Esophagus muscularis mucosa (tissue), 4 donors: Measurements from ENCODE around the gene D2HGDH. TPM values are rescaled to one million over a fixed set of nuclear protein-coding genes. Genes with fewer than 3 reads are reported as not detected.

Experiments used
- DNase-seq: peaks from one replicate; pipeline ENCODE4 v3.0.0-alpha.2; 2017; ENCODE audit errors: extremely low spot score
- H3K27ac ChIP-seq, 4 donors: fragments of 200-600 bp; sonication (generic); replicated peaks in 1 of 4; 1 replicate in 3 of 4; 2 replicates in 1 of 4; pipeline ENCODE4 v1.5.1; 2016 to 2019; ENCODE audit warnings: mild to moderate bottlenecking in 1 of 4
- H3K27me3 ChIP-seq, 4 donors: fragments of 200-600 bp; sonication (generic); one replicate each; pipeline versions ENCODE4 v1.5.1 to v1.6.0; 2016 to 2019
- H3K36me3 ChIP-seq, 4 donors: fragments of 200-600 bp; sonication (generic); one replicate each; pipeline ENCODE4 v1.5.1; 2016 to 2019
- H3K4me1 ChIP-seq, 4 donors: fragments of 200-600 bp; sonication (generic); one replicate each; pipeline ENCODE4 v1.5.1; 2016 to 2019
- H3K4me3 ChIP-seq, 4 donors: fragments of 200-600 bp; sonication (generic); 1 replicate in 2 of 4; 2 replicates in 2 of 4; pipeline ENCODE4 v1.5.1; 2016 to 2019; ENCODE audit warnings: mild to moderate bottlenecking in 4 of 4, moderate library complexity in 1 of 4
- H3K9me3 ChIP-seq, 4 donors: fragments of 200-600 bp; sonication (generic); 1 replicate in 3 of 4; 2 replicates in 1 of 4; pipeline ENCODE4 v1.5.1; 2016 to 2019
- EP300 ChIP-seq: sonication (generic); formaldehyde crosslinking; IDR thresholded peaks from one replicate; pipeline ENCODE4 v1.6.1; 2017; ENCODE audit warnings: antibody characterized with exemption
- POLR2A ChIP-seq: fragments of 450-650 bp; IDR thresholded peaks from one replicate; pipeline ENCODE4 v1.6.1; 2017; ENCODE audit warnings: antibody characterized with exemption, moderate library complexity, mild to moderate bottlenecking, low read depth
- POLR2AphosphoS5 ChIP-seq, 2 donors: sonication (generic); formaldehyde crosslinking; IDR thresholded peaks; one replicate each; pipeline ENCODE4 v1.6.1; 2017; ENCODE audit warnings: antibody characterized with exemption in 2 of 2
- whole genome bisulfite sequencing: methylation state at CpG from one replicate; pipeline ENCODE4 v1.1.5; 2018; 5-methylcytosine and 5-hydroxymethylcytosine counted together
- intact Hi-C: fragments of 100-400 bp; cut with DNase I; formaldehyde crosslinking; loops from one replicate; pipeline ENCODE4 v1.15.1; 2023
- total RNA-seq, 4 donors: library from RNA; depleted of rRNA; stranded (reverse); fragments of >200 nt; gene quantifications; one replicate each; pipeline versions ENCODE4 v1.1.0 to v1.2.1, GENCODE V29; 2016
- TF ChIP-seq, protein P1 (sequence below), 3 experiments: fragments of 200-600 bp in 2 of 3; fragments of 450-650 bp in 1 of 3; sonication (generic) in 2 of 3; IDR thresholded peaks; one replicate each; pipeline ENCODE4 v1.5.1; 2017 to 2019; ENCODE audit warnings: antibody characterized with exemption in 3 of 3, mild to moderate bottlenecking in 2 of 3, moderate library complexity in 1 of 3

The D2HGDH gene
- total RNA-seq, 4 donors from 2014 or later = 10.9 to 16.3 (median 11.9) TPM

DNA sequence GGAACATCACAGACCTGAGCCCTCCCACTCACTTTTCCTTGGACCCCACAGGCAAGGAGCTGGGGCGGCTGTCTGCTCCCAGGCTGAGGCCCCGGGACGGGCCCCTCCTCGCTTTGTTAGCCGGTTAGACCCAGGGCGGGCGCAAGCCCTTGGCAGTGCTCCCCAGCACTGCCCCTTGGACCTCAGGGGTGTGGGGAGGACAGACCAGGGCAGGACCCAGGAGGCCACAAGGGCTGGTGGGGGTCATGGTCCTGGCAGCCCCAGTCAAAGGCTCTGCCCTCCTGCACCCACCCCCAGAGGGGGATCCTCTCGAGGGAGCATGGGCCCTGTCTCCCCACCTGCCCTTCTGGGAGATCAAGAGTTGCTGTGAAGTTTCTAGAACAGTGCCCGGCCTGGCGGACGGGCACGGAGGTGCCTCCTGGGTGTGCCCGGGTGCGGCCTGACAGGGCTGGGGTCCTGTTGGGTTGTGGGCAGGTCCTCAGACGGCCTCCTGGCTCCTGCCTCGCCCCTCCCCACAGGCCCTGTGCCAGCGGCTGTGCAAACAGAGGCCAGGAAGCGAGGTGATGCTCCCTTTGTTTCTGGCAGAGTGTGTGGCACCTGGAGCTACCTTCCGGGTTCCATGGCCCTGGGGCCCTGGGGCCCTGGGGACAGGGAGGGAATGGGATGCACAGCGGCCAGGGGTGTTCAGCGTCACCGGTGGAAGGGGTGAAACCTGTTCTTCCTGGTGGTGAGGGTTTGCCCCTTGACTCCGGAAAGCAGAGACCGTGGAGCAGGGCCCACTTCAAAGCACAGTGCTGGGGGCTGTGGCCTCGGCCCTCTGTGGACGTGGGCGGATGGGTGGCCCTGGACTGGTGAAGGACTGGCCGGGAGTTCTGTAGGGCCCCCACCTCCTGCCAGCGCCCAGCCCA is 39.3 kb downstream of the D2HGDH start:
- Histone ChIP-seq H3K4me3 (no peak overlapping the region), H3K27ac (no peak overlapping the region), H3K4me1 (peaks cover 0 to 18% (median 9%) of the 10 kb centered on the region in 4 donors), H3K36me3 (no peaks in the 10 kb centered on the region), H3K9me3 (no peaks in the 10 kb centered on the region), H3K27me3 (peaks cover 0 to 72% (median 7%) of the 10 kb centered on the region in 4 donors)
- no peak for DNase-seq
- intact Hi-C loops = no loop called here
- TF ChIP-seq POLR2A (no peak), POLR2AphosphoS5 (IDR thresholded peaks at IDR 0.05) (no peak), EP300 (no peak)
- 77% methylated on average over 5 of the region's 29 CpGs for WGBS

DNA sequence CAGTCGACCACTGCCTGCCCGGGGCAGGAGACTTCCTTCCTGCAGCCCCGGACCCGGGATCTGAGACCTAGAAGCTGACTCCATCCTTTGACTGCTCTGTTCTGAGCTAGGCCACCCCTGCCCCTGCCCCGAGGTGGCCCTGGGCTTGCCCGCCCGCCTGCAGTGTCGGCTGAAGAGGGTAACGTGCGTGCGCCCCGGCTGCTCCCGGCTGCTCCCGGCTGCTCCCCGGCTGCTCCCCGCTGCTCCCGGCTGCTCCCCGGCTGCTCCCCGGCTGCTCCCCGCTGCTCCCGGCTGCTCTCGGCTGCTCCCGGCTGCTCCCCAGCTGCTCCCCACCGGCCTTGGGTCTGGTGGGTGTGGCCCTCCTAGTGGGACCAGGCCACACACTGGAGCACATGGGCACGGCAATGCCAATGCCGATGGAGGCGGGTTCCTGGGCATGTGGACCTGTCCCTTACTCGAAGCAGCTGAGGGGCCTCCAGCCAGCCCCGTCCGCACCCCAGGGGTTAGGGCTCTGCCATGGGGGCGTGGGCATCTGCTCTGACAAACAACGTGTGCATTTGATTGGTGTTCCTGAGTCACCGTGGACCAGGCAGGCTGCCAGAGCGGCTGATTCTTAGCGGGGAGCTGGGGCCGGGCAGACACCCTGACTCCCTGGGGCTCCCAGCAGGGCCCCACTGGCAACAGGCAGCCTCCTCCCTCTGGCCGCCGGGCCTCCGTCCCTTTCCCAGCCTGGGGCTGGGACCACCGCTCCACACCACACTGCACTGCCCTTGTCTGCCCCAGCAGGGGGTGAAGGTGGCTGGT is 40.2 kb downstream of the D2HGDH start:
- Histone ChIP-seq H3K4me3 (no peak overlapping the region), H3K27me3 (peaks cover 0 to 72% (median 7%) of the 10 kb centered on the region in 4 donors), H3K9me3 (no peaks in the 10 kb centered on the region), H3K36me3 (no peaks in the 10 kb centered on the region), H3K27ac (no peak overlapping the region), H3K4me1 (peaks cover 0 to 18% (median 9%) of the 10 kb centered on the region in 4 donors)
- TF ChIP-seq, protein P1, sequence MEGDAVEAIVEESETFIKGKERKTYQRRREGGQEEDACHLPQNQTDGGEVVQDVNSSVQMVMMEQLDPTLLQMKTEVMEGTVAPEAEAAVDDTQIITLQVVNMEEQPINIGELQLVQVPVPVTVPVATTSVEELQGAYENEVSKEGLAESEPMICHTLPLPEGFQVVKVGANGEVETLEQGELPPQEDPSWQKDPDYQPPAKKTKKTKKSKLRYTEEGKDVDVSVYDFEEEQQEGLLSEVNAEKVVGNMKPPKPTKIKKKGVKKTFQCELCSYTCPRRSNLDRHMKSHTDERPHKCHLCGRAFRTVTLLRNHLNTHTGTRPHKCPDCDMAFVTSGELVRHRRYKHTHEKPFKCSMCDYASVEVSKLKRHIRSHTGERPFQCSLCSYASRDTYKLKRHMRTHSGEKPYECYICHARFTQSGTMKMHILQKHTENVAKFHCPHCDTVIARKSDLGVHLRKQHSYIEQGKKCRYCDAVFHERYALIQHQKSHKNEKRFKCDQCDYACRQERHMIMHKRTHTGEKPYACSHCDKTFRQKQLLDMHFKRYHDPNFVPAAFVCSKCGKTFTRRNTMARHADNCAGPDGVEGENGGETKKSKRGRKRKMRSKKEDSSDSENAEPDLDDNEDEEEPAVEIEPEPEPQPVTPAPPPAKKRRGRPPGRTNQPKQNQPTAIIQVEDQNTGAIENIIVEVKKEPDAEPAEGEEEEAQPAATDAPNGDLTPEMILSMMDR (IDR thresholded peaks at IDR 0.05) = no peak
- TF ChIP-seq EP300 (no peak), POLR2AphosphoS5 (IDR thresholded peaks at IDR 0.05) (no peak), POLR2A (no peak)
- DNase-seq = no peak
- intact Hi-C loops = no loop called here
- 86% methylated on average over 8 of the region's 40 CpGs for WGBS

DNA sequence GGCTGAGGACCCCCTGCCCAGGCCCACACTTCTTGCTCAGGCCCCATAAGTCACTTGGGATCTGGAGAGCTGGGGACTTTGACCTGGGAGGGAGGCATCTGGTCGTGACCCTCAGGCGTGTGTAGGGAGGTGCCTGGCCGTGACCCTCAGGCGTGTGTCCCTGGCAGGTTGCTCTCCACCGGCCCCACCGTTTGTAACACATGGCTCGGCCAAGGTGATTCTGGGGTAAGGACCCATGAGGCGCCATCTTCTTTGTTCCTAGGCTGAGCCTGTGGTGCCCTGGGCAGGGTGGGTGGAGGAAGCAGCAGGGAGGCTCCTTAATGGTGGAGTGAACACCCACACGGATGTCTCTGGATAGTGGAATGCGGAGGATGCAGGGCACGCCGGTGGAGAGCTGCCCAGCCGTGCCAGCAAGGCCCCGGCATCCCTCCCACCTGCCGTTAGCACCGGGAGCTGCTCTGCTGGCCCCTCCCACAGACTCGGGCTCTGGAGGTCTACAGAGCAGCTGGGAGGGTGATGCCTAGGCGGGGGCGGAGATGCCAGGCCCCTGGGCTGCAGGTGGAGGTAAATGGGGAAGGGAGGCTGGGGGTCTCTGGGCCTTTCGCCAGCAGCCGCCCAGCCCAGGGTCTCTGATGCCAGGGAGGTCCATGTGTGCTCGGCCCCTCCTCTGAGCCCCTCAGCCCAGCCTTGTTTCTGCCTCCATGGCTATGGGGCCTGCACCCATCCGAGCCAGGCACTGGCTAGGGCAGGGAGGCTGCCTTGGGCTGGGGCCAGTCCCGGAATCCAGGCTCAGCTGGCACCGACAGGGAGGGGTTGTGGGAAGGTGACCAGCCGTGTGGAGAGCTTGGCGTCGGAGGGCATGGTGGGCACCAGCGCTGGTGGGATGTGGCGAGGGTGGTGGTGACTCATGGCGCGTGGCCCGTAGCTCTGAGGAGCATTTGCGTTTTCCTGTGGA is 41.1 kb downstream of the D2HGDH start:
- DNase-seq = no peak
- no peaks in the 10 kb centered on the region for H3K9me3 ChIP-seq
- no peak for TF ChIP-seq POLR2AphosphoS5 (IDR thresholded peaks at IDR 0.05)
- TF ChIP-seq POLR2A = no peak
- TF ChIP-seq, protein P1 (IDR thresholded peaks at IDR 0.05) = no peak
- no peak for TF ChIP-seq EP300
- no peak overlapping the region for H3K4me3 ChIP-seq
- WGBS = 86% methylated on average over 25 of the region's 34 CpGs
- H3K27me3 ChIP-seq = peaks cover 0 to 72% (median 7%) of the 10 kb centered on the region in 4 donors
- peaks cover 0 to 18% (median 9%) of the 10 kb centered on the region in 4 donors for H3K4me1 ChIP-seq
- H3K36me3 ChIP-seq = no peaks in the 10 kb centered on the region
- intact Hi-C loops = no loop called here
- no peak overlapping the region for H3K27ac ChIP-seq

DNA sequence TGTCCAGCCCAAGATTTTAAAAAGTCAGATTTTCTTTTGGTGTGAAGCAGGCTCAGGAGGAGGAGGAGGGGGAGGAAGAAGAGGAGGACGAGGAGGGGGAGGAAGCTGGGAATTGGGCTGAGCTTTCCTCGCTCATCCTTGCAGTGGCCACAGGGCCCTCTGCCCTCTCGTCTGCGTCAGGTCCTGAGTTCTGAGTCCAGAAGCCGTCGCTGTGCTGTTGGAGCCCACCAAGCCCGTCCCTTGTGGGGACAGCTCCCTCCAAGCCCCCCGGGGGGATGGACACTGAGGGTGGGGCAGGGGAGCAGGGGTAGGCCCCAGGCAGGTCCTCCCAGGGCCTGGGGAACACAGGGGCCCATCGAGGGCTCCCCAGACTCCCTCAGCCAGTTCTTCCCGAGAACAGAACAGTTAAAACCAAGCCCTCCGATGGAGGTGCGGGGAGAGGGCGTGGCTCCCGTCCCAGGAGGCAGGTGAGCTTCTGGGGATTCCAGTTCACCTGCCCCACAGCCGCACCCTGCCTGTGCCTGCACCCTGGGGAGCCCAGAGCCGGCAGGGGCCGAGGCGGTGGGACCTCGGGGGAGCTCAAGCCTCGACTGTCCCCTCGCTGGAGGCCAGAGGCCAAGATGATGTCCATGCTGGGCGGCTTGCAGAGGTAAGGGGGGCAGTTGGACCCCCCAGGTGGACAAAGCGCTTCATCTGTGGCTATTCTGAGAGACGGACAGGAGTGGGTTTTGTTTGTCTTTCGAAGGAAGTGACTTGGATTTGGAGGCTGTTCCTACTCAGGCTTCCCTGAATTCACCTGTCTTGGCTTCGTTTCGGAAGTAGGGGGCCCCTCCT is 42.1 kb downstream of the D2HGDH start, which contains the start of gene GAL3ST2:
GAL3ST2 (plus strand) TSS at position 487 of the 834 bp plus-strand sequence; CDS start at position 621, 134 bp downstream.
- Histone ChIP-seq H3K4me3 (no peak within 1 kb of the TSS), H3K9me3 (no peaks in the 10 kb centered on the region), H3K27ac (no peak within 1 kb of the TSS), H3K27me3 (peaks cover 0 to 62% (median 7%) of the 10 kb centered on the region in 4 donors), H3K4me1 (peaks cover 0 to 9% (median 4%) of the 10 kb centered on the region in 4 donors), H3K36me3 (no peaks in the 10 kb centered on the region)
- WGBS = 83% methylated on average over 22 of the region's 27 CpGs
- DNase-seq = no peak
- intact Hi-C loops = no loop called here
- TF ChIP-seq, protein P1 (IDR thresholded peaks at IDR 0.05) = no peak
- TF ChIP-seq EP300 = no peak
- no peak for TF ChIP-seq POLR2AphosphoS5 (IDR thresholded peaks at IDR 0.05)
- no peak for TF ChIP-seq POLR2A
